MCF 10A (cell line): ENCODE data around the gene RNF207. TPM values are rescaled to one million over a fixed set of nuclear protein-coding genes. Genes with fewer than 3 reads are reported as not detected.

Experiments
- BruUV-seq: library from RNA; stranded (reverse); fragments of 400-500 nt; replicated peaks from 2 replicates; lab custom pipeline; 2021; lab: Mats Ljungman, UMichigan
- CTCF ChIA-PET: fragments of 300-600 bp; sonication (Branson Sonifier 250); formaldehyde crosslinking; extraction: SDS; loops from one replicate; lab custom pipeline; 2021; ENCODE audit warnings: antibody characterized with exemption, inconsistent platforms; lab: Yijun Ruan, JAX
- POLR2A ChIA-PET: fragments of 300-600, 350-650 bp; sonication (Branson Sonifier 250); formaldehyde crosslinking; extraction: SDS; loops from one replicate; lab custom pipeline; 2020; ENCODE audit warnings: antibody characterized with exemption, inconsistent platforms; lab: Yijun Ruan, JAX
- DNase-seq: peaks from one replicate; pipeline ENCODE4 v3.0.0-alpha.2; 2018; ENCODE audit not compliant: unreplicated experiment
- H3K27ac Mint-ChIP-seq: one replicate; pipeline ENCODE4 v1.8.0; 2022; ENCODE audit warnings: mild to moderate bottlenecking, low read depth, mixed read lengths; ENCODE audit not compliant: unreplicated experiment
- H3K27me3 Mint-ChIP-seq: one replicate; pipeline ENCODE4 v1.8.0; 2022; ENCODE audit warnings: mixed read lengths; ENCODE audit not compliant: insufficient read depth, unreplicated experiment
- H3K36me3 Mint-ChIP-seq: one replicate; pipeline ENCODE4 v1.8.0; 2022; ENCODE audit warnings: mild to moderate bottlenecking, moderate library complexity, mixed read lengths; ENCODE audit not compliant: insufficient read depth, unreplicated experiment
- H3K4me1 Mint-ChIP-seq: one replicate; pipeline ENCODE4 v1.8.0; 2022; ENCODE audit warnings: mixed read lengths; ENCODE audit not compliant: insufficient read depth, unreplicated experiment
- H3K4me3 Mint-ChIP-seq: one replicate; pipeline ENCODE4 v1.8.0; 2022; ENCODE audit warnings: mild to moderate bottlenecking, moderate library complexity, mixed read lengths; ENCODE audit not compliant: unreplicated experiment
- H3K9me3 Mint-ChIP-seq: one replicate; pipeline ENCODE4 v1.8.0; 2022; ENCODE audit warnings: mixed read lengths; ENCODE audit not compliant: unreplicated experiment
- intact Hi-C: fragments of 100-400 bp; cut with micrococcal nuclease; formaldehyde crosslinking; loops from 2 replicates; pipeline ENCODE4 v1.14.1; 2022
- total RNA-seq: library from RNA; stranded (reverse); gene quantifications from 2 replicates; pipeline ENCODE4 v1.2.3, GENCODE V29; 2022
- TF ChIP-seq, protein P1 (sequence below): fragments of 200-600 bp; IDR thresholded peaks from one replicate; pipeline ENCODE4 v1.8.0; 2022; ENCODE audit warnings: antibody characterized with exemption, mild to moderate bottlenecking; ENCODE audit not compliant: unreplicated experiment

Gene RNF207
- total RNA-seq, 1 experiment from 2014 or later = 6.2 TPM

DNA sequence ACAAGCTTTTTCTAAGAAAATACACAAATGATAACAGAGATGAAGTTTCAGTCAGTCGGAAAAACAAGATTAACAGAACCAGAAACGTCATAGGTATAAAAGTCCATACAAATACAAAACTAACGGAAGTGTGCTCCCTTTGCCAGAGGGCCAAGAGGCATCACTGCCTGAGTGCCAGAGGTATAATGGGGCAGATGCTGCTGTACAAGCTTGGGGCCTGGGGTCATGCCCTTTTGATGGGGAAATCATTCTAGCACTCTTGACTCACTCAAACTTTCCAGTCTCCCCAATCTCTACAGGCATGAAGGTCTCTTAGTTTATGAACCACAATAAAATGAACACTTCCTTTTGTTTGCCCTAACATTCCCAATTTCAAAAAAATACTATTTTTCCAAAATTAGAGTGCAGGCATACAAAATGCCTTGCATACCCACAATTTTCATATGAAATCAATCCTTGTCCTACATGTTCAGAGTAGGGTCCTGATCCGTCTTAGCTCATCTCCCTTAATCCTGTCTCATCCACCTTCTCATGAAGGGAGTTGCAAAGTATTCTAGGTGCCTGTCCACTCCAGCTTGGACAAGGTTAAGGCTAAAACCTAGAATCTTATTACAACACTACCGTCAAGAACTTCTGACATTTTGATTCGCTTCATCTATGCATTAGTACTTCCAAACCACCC, 8.0 kb upstream of the RNF207 start:
- Mint-ChIP-seq H3K27ac (peak overlapping the region; percentile 97), H3K27me3 (no peaks in the 10 kb centered on the region), H3K9me3 (no peaks in the 10 kb centered on the region), H3K4me1 (peaks cover 27% of the 10 kb centered on the region), H3K4me3 (peak overlapping the region; percentile 87), H3K36me3 (peaks cover 57% of the 10 kb centered on the region)
- DNase-seq = peak; percentile 17
- POLR2A ChIA-PET = interaction anchor here (0.5 to 3.2 kb wide), 14 partner anchors 10 to 240 kb away, joined by 3 to 42 read pairs (median 4); partner anchors contain the start of gene ICMT
- intact Hi-C loops = no loop called here
- TF ChIP-seq, protein P1, sequence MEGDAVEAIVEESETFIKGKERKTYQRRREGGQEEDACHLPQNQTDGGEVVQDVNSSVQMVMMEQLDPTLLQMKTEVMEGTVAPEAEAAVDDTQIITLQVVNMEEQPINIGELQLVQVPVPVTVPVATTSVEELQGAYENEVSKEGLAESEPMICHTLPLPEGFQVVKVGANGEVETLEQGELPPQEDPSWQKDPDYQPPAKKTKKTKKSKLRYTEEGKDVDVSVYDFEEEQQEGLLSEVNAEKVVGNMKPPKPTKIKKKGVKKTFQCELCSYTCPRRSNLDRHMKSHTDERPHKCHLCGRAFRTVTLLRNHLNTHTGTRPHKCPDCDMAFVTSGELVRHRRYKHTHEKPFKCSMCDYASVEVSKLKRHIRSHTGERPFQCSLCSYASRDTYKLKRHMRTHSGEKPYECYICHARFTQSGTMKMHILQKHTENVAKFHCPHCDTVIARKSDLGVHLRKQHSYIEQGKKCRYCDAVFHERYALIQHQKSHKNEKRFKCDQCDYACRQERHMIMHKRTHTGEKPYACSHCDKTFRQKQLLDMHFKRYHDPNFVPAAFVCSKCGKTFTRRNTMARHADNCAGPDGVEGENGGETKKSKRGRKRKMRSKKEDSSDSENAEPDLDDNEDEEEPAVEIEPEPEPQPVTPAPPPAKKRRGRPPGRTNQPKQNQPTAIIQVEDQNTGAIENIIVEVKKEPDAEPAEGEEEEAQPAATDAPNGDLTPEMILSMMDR = no peak
- no TSS peak for BruUV-seq
- CTCF ChIA-PET = interaction anchor here (0.7 to 1.6 kb wide), 4 partner anchors 8 to 49 kb away, joined by 3 to 7 read pairs (median 4); partner anchors contain the start of gene RNF207

DNA sequence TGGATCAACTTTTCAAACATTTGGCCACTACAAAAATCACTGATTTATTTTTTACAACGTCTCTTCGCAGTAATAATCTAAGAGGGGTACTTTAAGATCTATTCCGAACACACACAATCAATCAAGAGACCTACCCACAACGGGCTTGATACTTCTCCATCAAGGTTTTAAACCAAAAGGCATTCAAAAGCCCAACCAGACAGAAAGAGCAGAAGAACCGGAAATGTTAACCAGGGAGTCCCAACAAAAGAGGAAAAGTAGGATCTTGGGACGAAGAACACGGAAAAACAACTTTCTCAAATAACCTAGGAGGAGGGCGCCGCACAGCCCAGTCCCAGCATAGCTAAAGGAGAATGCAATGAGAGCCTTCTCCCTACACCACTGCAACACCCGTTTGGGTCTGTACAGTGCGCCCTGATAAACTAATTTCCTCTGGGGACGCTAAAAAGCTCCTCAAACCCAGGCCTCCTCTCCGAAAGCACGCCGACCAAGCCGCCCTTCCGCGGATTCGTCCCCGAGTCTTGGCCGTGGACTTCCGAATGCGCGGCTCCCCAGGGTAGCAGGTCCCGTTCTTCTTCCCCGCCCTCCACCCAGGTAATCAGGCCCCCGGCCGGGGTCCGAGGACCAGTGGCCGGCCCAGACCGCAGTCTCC, 7.1 kb upstream of the RNF207 start:
- H3K27me3 Mint-ChIP-seq = no peaks in the 10 kb centered on the region
- ChIA-PET POLR2A (interaction anchor here (0.5 to 3.2 kb wide), 11 partner anchors 11 to 239 kb away, joined by 3 to 42 read pairs (median 4); partner anchors contain the start of gene ICMT), CTCF (interaction anchor here (1.1 to 1.6 kb wide), 4 partner anchors 13 to 39 kb away, joined by 3 to 7 read pairs (median 4); no protein-coding TSS in a partner anchor)
- BruUV-seq = TSS peak; percentile 58
- TF ChIP-seq, protein P1 = no peak
- peak overlapping the region; percentile 97 for H3K27ac Mint-ChIP-seq
- intact Hi-C loops = no loop called here
- no peak for DNase-seq
- peaks cover 25% of the 10 kb centered on the region for H3K4me1 Mint-ChIP-seq
- H3K36me3 Mint-ChIP-seq = peaks cover 48% of the 10 kb centered on the region
- no peaks in the 10 kb centered on the region for H3K9me3 Mint-ChIP-seq
- H3K4me3 Mint-ChIP-seq = peak overlapping the region; percentile 87

DNA sequence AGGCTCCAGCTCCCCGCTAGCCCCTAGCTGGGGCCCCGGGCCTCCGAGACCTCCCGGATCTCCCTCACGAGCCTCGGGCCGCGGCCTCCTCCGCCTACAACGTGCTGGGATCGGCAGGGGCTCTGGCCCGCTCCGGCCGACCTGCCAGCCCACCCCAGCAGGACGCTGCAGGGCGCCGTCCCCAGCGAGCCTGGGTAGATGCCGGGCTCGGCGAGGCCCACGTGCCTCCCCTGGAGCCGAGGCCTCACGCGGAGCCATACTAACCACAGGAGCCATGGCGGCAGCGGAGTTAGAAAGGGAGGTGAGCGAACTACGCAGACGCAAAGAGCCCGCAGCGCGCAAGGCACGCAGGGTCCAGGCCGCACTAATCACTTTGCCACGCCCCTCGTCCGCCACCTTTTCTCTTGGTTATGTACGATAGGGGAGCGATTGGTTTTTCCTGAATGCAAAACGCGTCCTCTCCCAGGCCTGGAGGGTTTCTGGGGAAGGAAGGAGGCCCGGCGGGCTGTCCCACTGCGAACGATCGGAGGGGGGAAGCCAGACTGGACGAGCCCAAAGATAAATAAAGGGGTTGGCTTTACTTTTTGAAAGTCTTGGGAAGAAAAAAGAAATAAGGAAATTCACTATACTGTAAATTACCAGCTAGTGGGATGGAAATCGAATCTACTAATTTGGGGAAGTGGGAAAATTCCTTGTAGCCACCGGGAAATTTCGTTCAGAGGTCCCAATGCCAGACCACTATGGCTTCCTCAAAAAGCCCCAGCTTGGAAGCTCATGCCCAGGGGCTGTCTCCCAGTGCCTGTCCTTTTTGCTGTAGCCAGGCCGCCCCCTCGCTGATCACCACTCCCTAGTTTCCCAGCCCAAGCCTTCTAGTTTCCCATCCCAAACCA, 6.4 kb upstream of the RNF207 start, which contains the start of gene RPL22:
RPL22 (minus strand) TSS at position 298 of the 890 bp plus-strand sequence; CDS start at position 276, 22 bp downstream.
- TSS peak; percentile 61 for BruUV-seq
- Mint-ChIP-seq H3K4me1 (peaks cover 25% of the 10 kb centered on the region), H3K9me3 (no peaks in the 10 kb centered on the region), H3K36me3 (peaks cover 40% of the 10 kb centered on the region), H3K4me3 (peak within 1 kb of the TSS; percentile 87), H3K27ac (peak within 1 kb of the TSS; percentile 97), H3K27me3 (no peaks in the 10 kb centered on the region)
- ChIA-PET POLR2A (interaction anchor here (0.8 to 3.2 kb wide), 9 partner anchors 14 to 187 kb away, joined by 3 to 42 read pairs (median 4); partner anchors contain the start of gene ICMT), CTCF (interaction anchor here (0.6 to 1.6 kb wide), 6 partner anchors 13 to 181 kb away, joined by 3 to 7 read pairs (median 3); no protein-coding TSS in a partner anchor)
- intact Hi-C loops = loop anchor here (10.0 kb wide), 1 partner anchor 145 kb away; no protein-coding TSS in a partner anchor
- TF ChIP-seq, protein P1 = no peak
- peak; percentile 100 for DNase-seq
